ENCODE measurements around the gene ABCA4. TPM values are rescaled to one million over a fixed set of nuclear protein-coding genes. Genes with fewer than 3 reads are reported as not detected.
A peak's percentile ranks its signal among the peaks of the same experiment; 100 is the strongest.

ABCA4 gene
- total RNA-seq, 1 experiment from 2014 or later: 4.8 TPM

- Histone ChIP-seq H3K36me3 (no peaks in the 10 kb centered on the region; the same call in 1 of the 2 replicates), H3K27me3 (no peaks in the 10 kb centered on the region), H3K4me3 (no peak overlapping the region), H3K9me3 (no peaks in the 10 kb centered on the region)
- no peak for DNase-seq
Observed at GRCh38 chr1:93976291-93976690, 144.7 kb downstream of the ABCA4 start.

- no peaks in the 10 kb centered on the region for H3K27me3 ChIP-seq
- no peak for DNase-seq
- no peak overlapping the region for H3K4me3 ChIP-seq
- H3K36me3 ChIP-seq: no peaks in the 10 kb centered on the region; the same call in 1 of the 2 replicates
- H3K9me3 ChIP-seq: no peaks in the 10 kb centered on the region
Observed at GRCh38 chr1:93972341-93972740, 148.6 kb downstream of the ABCA4 start.

GRCh38 chr1:93969887-93970286, 151.1 kb downstream of the ABCA4 start:
- no peaks in the 10 kb centered on the region for H3K27me3 ChIP-seq
- no peak overlapping the region for H3K4me3 ChIP-seq
- H3K9me3 ChIP-seq: no peaks in the 10 kb centered on the region
- no peak for DNase-seq
- H3K36me3 ChIP-seq: no peaks in the 10 kb centered on the region; the same call in 1 of the 2 replicates

- H3K36me3 ChIP-seq: no peaks in the 10 kb centered on the region; the same call in 1 of the 2 replicates
- no peak for DNase-seq
- no peaks in the 10 kb centered on the region for H3K27me3 ChIP-seq
- no peak overlapping the region for H3K4me3 ChIP-seq
- H3K9me3 ChIP-seq: no peaks in the 10 kb centered on the region
Observed at GRCh38 chr1:93969371-93969770, 151.6 kb downstream of the ABCA4 start.

DNA sequence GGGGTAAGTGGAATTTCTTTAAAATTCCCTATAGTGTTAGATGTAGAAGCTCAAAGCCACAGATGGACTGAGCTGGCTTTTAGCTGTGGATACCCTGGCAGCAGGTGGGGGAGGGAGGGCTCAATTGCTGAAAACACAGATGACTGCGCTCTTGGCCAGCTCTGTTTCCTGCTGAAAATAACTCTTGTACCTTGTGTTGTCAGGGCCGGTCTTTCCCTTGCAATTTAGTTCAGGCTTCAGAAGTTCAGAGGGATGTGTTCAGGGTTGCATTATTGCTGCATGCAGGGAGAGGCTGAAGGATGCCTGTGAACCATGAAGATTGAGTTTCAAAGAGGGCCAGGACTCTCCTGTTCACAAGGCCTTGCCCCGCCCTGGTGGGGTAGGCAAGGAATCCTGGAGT, 153.6 kb downstream of the ABCA4 start:
- Histone ChIP-seq H3K36me3 (no peaks in the 10 kb centered on the region; the same call in 1 of the 2 replicates), H3K27me3 (no peaks in the 10 kb centered on the region), H3K9me3 (no peaks in the 10 kb centered on the region), H3K4me3 (no peak overlapping the region)
- DNase-seq: peak; percentile 33

GRCh38 chr1:93965888-93966287, 155.1 kb downstream of the ABCA4 start:
- no peaks in the 10 kb centered on the region for H3K36me3 ChIP-seq
- DNase-seq: no peak

GRCh38 chr1:93965256-93965655, 155.7 kb downstream of the ABCA4 start:
- H3K9me3 ChIP-seq: 0 out of 2 replicates have a peak, but pooled peaks cover 2% of the 10 kb centered on the region
- H3K36me3 ChIP-seq: no peaks in the 10 kb centered on the region
- no peaks in the 10 kb centered on the region for H3K27me3 ChIP-seq
- no peak for DNase-seq
- H3K4me3 ChIP-seq: no peak overlapping the region

More at GRCh38 chr1:93965888-93966287, 155.1 kb downstream of the ABCA4 start:
- Histone ChIP-seq H3K4me3 (no peak overlapping the region), H3K27me3 (no peaks in the 10 kb centered on the region), H3K9me3 (0 out of 2 replicates have a peak, but pooled peaks cover 2% of the 10 kb centered on the region)

GRCh38 chr1:93964777-93965200, 156.2 kb downstream of the ABCA4 start:
- Histone ChIP-seq H3K36me3 (no peaks in the 10 kb centered on the region), H3K27me3 (no peaks in the 10 kb centered on the region), H3K9me3 (0 out of 2 replicates have a peak, but pooled peaks cover 2% of the 10 kb centered on the region), H3K4me3 (no peak overlapping the region)
- peak; percentile 91 for DNase-seq

GRCh38 chr1:93964096-93964776, 156.7 kb downstream of the ABCA4 start:
- H3K27me3 ChIP-seq: no peaks in the 10 kb centered on the region
- DNase-seq: no peak

GRCh38 chr1:93963585-93963984, 157.4 kb downstream of the ABCA4 start:
- no peak overlapping the region for H3K4me3 ChIP-seq
- DNase-seq: peak; percentile 95
- no peaks in the 10 kb centered on the region for H3K36me3 ChIP-seq

More at GRCh38 chr1:93964096-93964776, 156.7 kb downstream of the ABCA4 start:
- H3K36me3 ChIP-seq: no peaks in the 10 kb centered on the region
- H3K4me3 ChIP-seq: no peak overlapping the region
- H3K9me3 ChIP-seq: 0 out of 2 replicates have a peak, but pooled peaks cover 2% of the 10 kb centered on the region

GRCh38 chr1:93961906-93962305, 159.0 kb downstream of the ABCA4 start:
- H3K4me3 ChIP-seq: no peak overlapping the region
- H3K36me3 ChIP-seq: no peaks in the 10 kb centered on the region
- no peak for DNase-seq
- peaks cover 8% of the 10 kb centered on the region for H3K9me3 ChIP-seq
- no peaks in the 10 kb centered on the region for H3K27me3 ChIP-seq

More at GRCh38 chr1:93963585-93963984, 157.4 kb downstream of the ABCA4 start:
- no peaks in the 10 kb centered on the region for H3K27me3 ChIP-seq
- H3K9me3 ChIP-seq: peaks cover 2% of the 10 kb centered on the region; the same call in 1 of the 2 replicates

GRCh38 chr1:93961443-93961842, 159.5 kb downstream of the ABCA4 start:
- DNase-seq: no peak
- H3K27me3 ChIP-seq: no peaks in the 10 kb centered on the region
- no peaks in the 10 kb centered on the region for H3K36me3 ChIP-seq
- peaks cover 12% of the 10 kb centered on the region for H3K9me3 ChIP-seq
- H3K4me3 ChIP-seq: no peak overlapping the region

- Histone ChIP-seq H3K9me3 (peaks cover 16% of the 10 kb centered on the region), H3K4me3 (no peak overlapping the region)
Observed at GRCh38 chr1:93960641-93961147, 160.3 kb downstream of the ABCA4 start.

GRCh38 chr1:93959413-93959812, 161.5 kb downstream of the ABCA4 start:
- Histone ChIP-seq H3K4me3 (no peak overlapping the region), H3K36me3 (no peaks in the 10 kb centered on the region), H3K27me3 (no peaks in the 10 kb centered on the region), H3K9me3 (peaks cover 20% of the 10 kb centered on the region)
- no peak for DNase-seq

More at GRCh38 chr1:93960641-93961147, 160.3 kb downstream of the ABCA4 start:
- Histone ChIP-seq H3K27me3 (no peaks in the 10 kb centered on the region), H3K36me3 (no peaks in the 10 kb centered on the region)
- DNase-seq: peak; percentile 56

- no peak for DNase-seq
- Histone ChIP-seq H3K4me3 (no peak overlapping the region), H3K36me3 (no peaks in the 10 kb centered on the region), H3K27me3 (no peaks in the 10 kb centered on the region), H3K9me3 (peaks cover 20% of the 10 kb centered on the region)
Observed at GRCh38 chr1:93958726-93959100, 162.2 kb downstream of the ABCA4 start.

GRCh38 chr1:93958032-93958725, 162.8 kb downstream of the ABCA4 start:
- no peaks in the 10 kb centered on the region for H3K36me3 ChIP-seq

GRCh38 chr1:93955765-93956164, 165.2 kb downstream of the ABCA4 start:
- Histone ChIP-seq H3K4me3 (no peak overlapping the region), H3K36me3 (no peaks in the 10 kb centered on the region), H3K27me3 (no peaks in the 10 kb centered on the region), H3K9me3 (peaks cover 22% of the 10 kb centered on the region)
- DNase-seq: no peak

More at GRCh38 chr1:93958032-93958725, 162.8 kb downstream of the ABCA4 start:
- Histone ChIP-seq H3K4me3 (no peak overlapping the region), H3K27me3 (no peaks in the 10 kb centered on the region), H3K9me3 (peaks cover 22% of the 10 kb centered on the region)
- DNase-seq: no peak
